PC-3 (cell line): ENCODE measurements around the gene PIGV.

Experiments
- CTCF ChIP-seq: fragments of 300-600 bp; sonication (generic); conservative IDR thresholded peaks from 2 replicates; pipeline ENCODE4 v1.5.1; 2017; ENCODE audit warnings: antibody characterized with exemption, low read depth, mild to moderate bottlenecking, low read length
- EZH2 ChIP-seq: fragments of 300-600 bp; sonication (generic); IDR thresholded peaks from one replicate; pipeline ENCODE4 v1.6.1; 2017; ENCODE audit warnings: antibody characterized with exemption, mild to moderate bottlenecking, low read length; ENCODE audit not compliant: unreplicated experiment
- EZH2phosphoT487 ChIP-seq: fragments of 300-600 bp; sonication (generic); IDR thresholded peaks from 2 replicates; pipeline ENCODE4 v1.6.1; 2018; ENCODE audit warnings: mild to moderate bottlenecking, antibody characterized with exemption, low read length, borderline replicate concordance

GRCh38 chr1:26787706-26788514 lies at the start of gene PIGV:
- TF ChIP-seq CTCF (no peak), EZH2 (no peak), EZH2phosphoT487 (no peak)
